NCI-H128 (cell line): ENCODE data around the gene RNASE9.
"Not testable (repeated sequence)": the region's sequence is repeated elsewhere in the genome, so short reads cannot be mapped to it uniquely, and the experiment has no call there.

Experiments used
- DNase-seq: peaks from one replicate; lab custom pipeline; 2025; ENCODE audit not compliant: unreplicated experiment; lab: John Stamatoyannopoulos, UW

The RNASE9 gene

GRCh38 chr14:20524027-20524426 is 36.8 kb downstream of the RNASE9 start:
- no peak for DNase-seq

GRCh38 chr14:20522332-20522731 is 38.5 kb downstream of the RNASE9 start:
- no peak for DNase-seq

GRCh38 chr14:20516921-20517320 is 43.9 kb downstream of the RNASE9 start:
- no peak for DNase-seq

GRCh38 chr14:20515846-20516245 is 45.0 kb downstream of the RNASE9 start:
- DNase-seq = no peak

- no peak for DNase-seq
Observed at GRCh38 chr14:20512177-20512905, 48.5 kb downstream of the RNASE9 start.

- no peak for DNase-seq
Observed at GRCh38 chr14:20508367-20508766, 52.5 kb downstream of the RNASE9 start.

GRCh38 chr14:20507537-20507936 is 53.3 kb downstream of the RNASE9 start:
- not testable (repeated sequence) for DNase-seq

- not testable (repeated sequence) for DNase-seq
Observed at GRCh38 chr14:20506752-20507151, 54.1 kb downstream of the RNASE9 start.

- not testable (repeated sequence) for DNase-seq
Observed at GRCh38 chr14:20506276-20506675, 54.6 kb downstream of the RNASE9 start.
